Bronchial epithelial cell (primary cell): Measurements from ENCODE around the gene TOGARAM1. TPM values are rescaled to one million over a fixed set of nuclear protein-coding genes. Genes with fewer than 3 reads are reported as not detected.

ENCODE experiments used
- DNase-seq: peaks from one replicate; pipeline ENCODE4 v3.0.0-alpha.2; 2010; ENCODE audit warnings: low read depth
- FAIRE-seq: peaks from 2 replicates; lab custom pipeline; 2011; peaks lifted over from hg19 to GRCh38; lab: Jason Lieb, UNC
- H3K27me3 ChIP-seq: 2 replicates; pipeline ENCODE4 v1.5.1; 2011; ENCODE audit warnings: low read length; ENCODE audit not compliant: control insufficient read depth, insufficient read depth
- H3K36me3 ChIP-seq: 2 replicates; pipeline ENCODE4 v1.5.1; 2011; ENCODE audit warnings: low read length; ENCODE audit not compliant: control insufficient read depth, insufficient read depth
- H3K4me3 ChIP-seq: 2 replicates; pipeline ENCODE4 v1.5.1; 2011; ENCODE audit warnings: mild to moderate bottlenecking, low read depth, low read length, control low read depth
- CTCF ChIP-seq: IDR thresholded peaks from 2 replicates; pipeline ENCODE4 v1.5.1; 2011; ENCODE audit warnings: mild to moderate bottlenecking, moderate library complexity, low read length, control low read depth, inconsistent platforms; ENCODE audit not compliant: insufficient read depth, severe bottlenecking
- total RNA-seq: library from RNA; depleted of rRNA; stranded (reverse); fragments of >200 nt; gene quantifications from 2 replicates; pipeline ENCODE4 v1.2.1, GENCODE V29; 2014

Gene TOGARAM1
- total RNA-seq, 1 donor from 2014 or later: 9.0 TPM

- Histone ChIP-seq H3K36me3 (peaks cover 1% of the 10 kb centered on the region), H3K4me3 (no peak overlapping the region), H3K27me3 (no peaks in the 10 kb centered on the region)
- FAIRE-seq (no peak), DNase-seq (no peak)
- TF ChIP-seq CTCF: no peak
These were observed 21.0 kb upstream of the TOGARAM1 start for GRCh38 chr14:44940944-44941343.

- TF ChIP-seq CTCF: no peak
- H3K27me3 ChIP-seq: no peaks in the 10 kb centered on the region
- H3K4me3 ChIP-seq: no peak overlapping the region
- DNase-seq: no peak
- peaks cover 1% of the 10 kb centered on the region for H3K36me3 ChIP-seq
- no peak for FAIRE-seq
These were observed 20.4 kb upstream of the TOGARAM1 start for GRCh38 chr14:44941591-44941990.

- no peaks in the 10 kb centered on the region for H3K27me3 ChIP-seq
- DNase-seq: no peak
- H3K4me3 ChIP-seq: no peak overlapping the region
- H3K36me3 ChIP-seq: peaks cover 1% of the 10 kb centered on the region
- TF ChIP-seq CTCF: no peak
- FAIRE-seq: no peak
These were observed 19.6 kb upstream of the TOGARAM1 start for GRCh38 chr14:44942436-44942835.

- FAIRE-seq (no peak), DNase-seq (no peak)
- TF ChIP-seq CTCF: no peak
- no peaks in the 10 kb centered on the region for H3K27me3 ChIP-seq
- H3K4me3 ChIP-seq: no peak overlapping the region
- peaks cover 1% of the 10 kb centered on the region for H3K36me3 ChIP-seq
These were observed 17.9 kb upstream of the TOGARAM1 start for GRCh38 chr14:44944107-44944506.

- Histone ChIP-seq H3K4me3 (no peak overlapping the region), H3K36me3 (peaks cover 1% of the 10 kb centered on the region), H3K27me3 (no peaks in the 10 kb centered on the region)
- no peak for TF ChIP-seq CTCF
- DNase-seq (no peak), FAIRE-seq (no peak)
These were observed 16.7 kb upstream of the TOGARAM1 start for GRCh38 chr14:44945264-44945663.

- DNase-seq (no peak), FAIRE-seq (no peak)
- no peaks in the 10 kb centered on the region for H3K27me3 ChIP-seq
- H3K4me3 ChIP-seq: no peak overlapping the region
- H3K36me3 ChIP-seq: peaks cover 2% of the 10 kb centered on the region
- TF ChIP-seq CTCF: no peak
These were observed 10.9 kb upstream of the TOGARAM1 start for GRCh38 chr14:44951051-44951450.
